ENCODE data around the gene GUCD1.
A peak's percentile ranks its signal among the peaks of the same experiment; 100 is the strongest.

The GUCD1 gene

GRCh38 chr22:24590596-24591173, 35.7 kb upstream of the GUCD1 start (continued):
- no peak for TF ChIP-seq ZNF18 (tag by site-specific recombination; IDR thresholded peaks at IDR 0.05)

GRCh38 chr22:24589518-24590030, 34.6 kb upstream of the GUCD1 start:
- H3K36me3 ChIP-seq (ENCODE audit: control insufficient read depth in 2 of 2, insufficient read depth in 1 of 2, low read length in 2 of 2) = peaks cover 0 to 40% of the 10 kb centered on the region in 2 experiments; a peak in 1 of 3 replicates
- ChIA-PET POLR2A (no interaction called here), CTCF (no interaction called here)
- H3K27ac ChIP-seq (ENCODE audit: extremely low read depth, low read depth, low read length) = no peak overlapping the region
- no peaks in the 10 kb centered on the region for H3K9me3 ChIP-seq (ENCODE audit: control insufficient read depth, insufficient read depth, low read depth, low read length)
- H3K4me1 ChIP-seq (ENCODE audit: control insufficient read depth, insufficient read depth, low read length) = peaks cover 1% of the 10 kb centered on the region; the same call in 1 of the 2 replicates
- no peak overlapping the region for H3K4me3 ChIP-seq (ENCODE audit: low read depth, low read length)
- no peak for TF ChIP-seq MYNN (tag by site-specific recombination; IDR thresholded peaks at IDR 0.05; ENCODE audit: borderline replicate concordance)
- no peak for TF ChIP-seq ZNF580 (tag by site-specific recombination; IDR thresholded peaks at IDR 0.05)
- no peak for TF ChIP-seq ZNF621 (tag by site-specific recombination; IDR thresholded peaks at IDR 0.05)
- no peak for TF ChIP-seq ZNF791 (tag by site-specific recombination; IDR thresholded peaks at IDR 0.05)
- no peak for TF ChIP-seq ZNF132 (tag by site-specific recombination; IDR thresholded peaks at IDR 0.05; ENCODE audit: borderline replicate concordance)

GRCh38 chr22:24588757-24589481, 34.0 kb upstream of the GUCD1 start:
- CTCF ChIA-PET = no interaction called here
- H3K4me1 ChIP-seq (ENCODE audit: control insufficient read depth, insufficient read depth, low read length) = peaks cover 8% of the 10 kb centered on the region

GRCh38 chr22:24588381-24588756, 33.4 kb upstream of the GUCD1 start:
- Histone ChIP-seq H3K27ac (ENCODE audit: extremely low read depth, low read depth, low read length) (no peak overlapping the region), H3K9me3 (ENCODE audit: control insufficient read depth, insufficient read depth, low read depth, low read length) (no peaks in the 10 kb centered on the region), H3K4me3 (ENCODE audit: low read depth, low read length) (no peak overlapping the region), H3K4me1 (ENCODE audit: control insufficient read depth, insufficient read depth, low read length) (peaks cover 13% of the 10 kb centered on the region), H3K36me3 (ENCODE audit: control insufficient read depth in 2 of 2, insufficient read depth in 1 of 2, low read length in 2 of 2) (peaks cover 0 to 40% of the 10 kb centered on the region in 2 experiments; a peak in 1 of 3 replicates)
- ChIA-PET CTCF (no interaction called here), POLR2A (no interaction called here)
- no peak for TF ChIP-seq ZSCAN16 (tag by site-specific recombination; IDR thresholded peaks at IDR 0.05)
- TF ChIP-seq ZBTB44 (tag by site-specific recombination; IDR thresholded peaks at IDR 0.05) = no peak
- TF ChIP-seq ZNF18 (tag by site-specific recombination; IDR thresholded peaks at IDR 0.05) = no peak
- TF ChIP-seq SCRT1 (tag by site-specific recombination; IDR thresholded peaks at IDR 0.05; ENCODE audit: borderline replicate concordance) = no peak
- no peak for TF ChIP-seq ZNF629 (tag by site-specific recombination; IDR thresholded peaks at IDR 0.05)
- no peak for TF ChIP-seq ZNF645 (tag by site-specific recombination; IDR thresholded peaks at IDR 0.05)
- TF ChIP-seq ZNF792 (tag by site-specific recombination; IDR thresholded peaks at IDR 0.05) = no peak
- no peak for TF ChIP-seq HOXA7 (CRISPR knock-in tag; IDR thresholded peaks at IDR 0.05; ENCODE audit: borderline replicate concordance)

More at GRCh38 chr22:24588757-24589481, 34.0 kb upstream of the GUCD1 start:
- POLR2A ChIA-PET = no interaction called here
- no peak for TF ChIP-seq ZNF24 (tag by site-specific recombination; IDR thresholded peaks at IDR 0.05)
- no peak for TF ChIP-seq ZBTB21 (tag by site-specific recombination; IDR thresholded peaks at IDR 0.05)
- peak; percentile 56; the same call in 1 of the 2 replicates for TF ChIP-seq ZIC2 (tag by site-specific recombination; IDR thresholded peaks at IDR 0.05)
- no peak for TF ChIP-seq ZSCAN30 (tag by site-specific recombination; IDR thresholded peaks at IDR 0.05)
- TF ChIP-seq ZNF426 (tag by site-specific recombination; IDR thresholded peaks at IDR 0.05) = no peak
- TF ChIP-seq ZNF48 (tag by site-specific recombination; IDR thresholded peaks at IDR 0.05) = no peak
- TF ChIP-seq GLIS2 (tag by site-specific recombination; IDR thresholded peaks at IDR 0.05) = 0 out of 2 replicates have a peak, but pooled peaks have one; percentile 17
- no peak for TF ChIP-seq ZBTB6 (tag by site-specific recombination; IDR thresholded peaks at IDR 0.05)
- no peak for TF ChIP-seq ZNF274 (IDR thresholded peaks at IDR 0.05; ENCODE audit: low read length)
- no peak for TF ChIP-seq ZNF274 (tag by site-specific recombination; IDR thresholded peaks at IDR 0.05; ENCODE audit: borderline replicate concordance)
- no peak for TF ChIP-seq ZNF214 (tag by site-specific recombination; IDR thresholded peaks at IDR 0.05; ENCODE audit: borderline replicate concordance)
- TF ChIP-seq SALL2 (tag by site-specific recombination; IDR thresholded peaks at IDR 0.05; ENCODE audit: borderline replicate concordance) = no peak
- Histone ChIP-seq H3K4me3 (ENCODE audit: low read depth, low read length) (no peak overlapping the region), H3K9me3 (ENCODE audit: control insufficient read depth, insufficient read depth, low read depth, low read length) (no peaks in the 10 kb centered on the region), H3K27ac (ENCODE audit: extremely low read depth, low read depth, low read length) (no peak overlapping the region), H3K36me3 (ENCODE audit: control insufficient read depth in 2 of 2, insufficient read depth in 1 of 2, low read length in 2 of 2) (peaks cover 0 to 40% of the 10 kb centered on the region in 2 experiments; a peak in 1 of 3 replicates)
